Right atrium auricular region (tissue), 2 donors: ENCODE results near the gene ITSN1. TPM values are rescaled to one million over a fixed set of nuclear protein-coding genes. Genes with fewer than 3 reads are reported as not detected.
"Not testable (repeated sequence)": the region's sequence is repeated elsewhere in the genome, so short reads cannot be mapped to it uniquely, and the experiment has no call there.

Experiments used
- DNase-seq: peaks from one replicate; pipeline ENCODE4 v3.0.0-alpha.2; 2019; ENCODE audit warnings: low spot score
- H3K27ac ChIP-seq, 2 donors: fragments of 200-600 bp; sonication (generic); 1 replicate in 1 of 2; 2 replicates in 1 of 2; pipeline ENCODE4 v1.5.1; 2016 to 2019
- H3K27me3 ChIP-seq, 2 donors: fragments of 200-600 bp; sonication (generic); one replicate each; pipeline versions ENCODE4 v1.5.1 to v1.6.0; 2017 to 2019
- H3K36me3 ChIP-seq: fragments of 200-600 bp; sonication (generic); one replicate; pipeline ENCODE4 v1.5.1; 2016
- H3K4me1 ChIP-seq, 2 donors: fragments of 200-600 bp; sonication (generic); one replicate each; pipeline versions ENCODE4 v1.5.1 to v1.6.0; 2017 to 2019
- H3K4me3 ChIP-seq, 2 donors: fragments of 200-600 bp; sonication (generic); 1 replicate in 1 of 2; 2 replicates in 1 of 2; pipeline ENCODE4 v1.5.1; 2017 to 2019; ENCODE audit warnings: mild to moderate bottlenecking in 1 of 2, moderate library complexity in 1 of 2
- H3K9me3 ChIP-seq, 2 donors: fragments of 200-600 bp; sonication (generic); one replicate each; pipeline ENCODE4 v1.5.1; 2019
- CTCF ChIP-seq, 2 donors: fragments of 200-600 bp; sonication (generic); IDR thresholded peaks; one replicate each; pipeline ENCODE4 v1.5.1; 2019; ENCODE audit warnings: antibody characterized with exemption in 2 of 2
- total RNA-seq, 2 donors: library from RNA; depleted of rRNA; stranded (reverse); fragments of >200 nt; gene quantifications; one replicate each; pipeline ENCODE4 v1.1.0, GENCODE V29; 2016

Gene ITSN1
- total RNA-seq, 2 donors from 2014 or later, result 49.9 to 54.9 TPM

- Histone ChIP-seq H3K36me3 (no peaks in the 10 kb centered on the region), H3K27ac (no peak overlapping the region), H3K27me3 (no peaks in the 10 kb centered on the region), H3K4me3 (no peak overlapping the region), H3K9me3 (no peaks in the 10 kb centered on the region), H3K4me1 (peaks cover 0 to 10% of the 10 kb centered on the region in 2 donors)
- DNase-seq, result no peak
- TF ChIP-seq CTCF (IDR thresholded peaks at IDR 0.05), result no peak
Observed at GRCh38 chr21:33924766-33925100, 282.4 kb downstream of the ITSN1 start.

- H3K27ac ChIP-seq, H3K27me3 ChIP-seq: not testable (repeated sequence)
Observed at GRCh38 chr21:33926248-33926647, 283.9 kb downstream of the ITSN1 start.

GRCh38 chr21:33931052-33931798, 288.9 kb downstream of the ITSN1 start:
- not testable (repeated sequence) for DNase-seq, H3K4me1 ChIP-seq, H3K36me3 ChIP-seq, H3K9me3 ChIP-seq, H3K27me3 ChIP-seq
- Histone ChIP-seq H3K4me3 (peak overlapping the region in 1 of 2 donors; percentile 38), H3K27ac (peak overlapping the region; percentile 40 to 48)

More at GRCh38 chr21:33926248-33926647, 283.9 kb downstream of the ITSN1 start:
- H3K4me3 ChIP-seq, H3K4me1 ChIP-seq, H3K36me3 ChIP-seq, DNase-seq, H3K9me3 ChIP-seq: not testable (repeated sequence)

- Histone ChIP-seq H3K27ac (peak overlapping the region; percentile 40 to 48), H3K9me3 (no peaks in the 10 kb centered on the region), H3K4me3 (peak overlapping the region; percentile 23 to 38), H3K27me3 (no peaks in the 10 kb centered on the region), H3K4me1 (peaks cover 0 to 13% of the 10 kb centered on the region in 2 donors), H3K36me3 (no peaks in the 10 kb centered on the region)
- DNase-seq, result no peak
- TF ChIP-seq CTCF (IDR thresholded peaks at IDR 0.05), result no peak
Observed at GRCh38 chr21:33931799-33932390, 289.6 kb downstream of the ITSN1 start.

GRCh38 chr21:33932731-33933130, 290.4 kb downstream of the ITSN1 start:
- H3K27me3 ChIP-seq, result no peaks in the 10 kb centered on the region
- H3K36me3 ChIP-seq, result no peaks in the 10 kb centered on the region
- H3K4me3 ChIP-seq, result peak overlapping the region in 1 of 2 donors; percentile 38
- no peak overlapping the region for H3K27ac ChIP-seq
- DNase-seq, result no peak
- TF ChIP-seq CTCF (IDR thresholded peaks at IDR 0.05), result no peak
- no peaks in the 10 kb centered on the region for H3K9me3 ChIP-seq
- peaks cover 0 to 13% of the 10 kb centered on the region in 2 donors for H3K4me1 ChIP-seq

GRCh38 chr21:33936301-33937038, 294.2 kb downstream of the ITSN1 start:
- no peak overlapping the region for H3K27ac ChIP-seq

More at GRCh38 chr21:33936301-33937038, 294.2 kb downstream of the ITSN1 start:
- Histone ChIP-seq H3K9me3 (no peaks in the 10 kb centered on the region), H3K27me3 (no peaks in the 10 kb centered on the region), H3K4me3 (no peak overlapping the region), H3K36me3 (no peaks in the 10 kb centered on the region), H3K4me1 (peaks cover 0 to 13% of the 10 kb centered on the region in 2 donors)
- DNase-seq, result no peak
- TF ChIP-seq CTCF (IDR thresholded peaks at IDR 0.05), result no peak
